ENCODE data around the gene MAPT.

GRCh38 chr17:45895304-45895968 lies 1.1 kb downstream of the MAPT start:
- no peak for TF ChIP-seq CTCF (IDR thresholded peaks at IDR 0.05; ENCODE audit: low read depth, low read length)
- no peak for TF ChIP-seq MYC (IDR thresholded peaks at IDR 0.05; ENCODE audit: low read depth, low read length)

All from NB4 (cell line).